K562 treated with DMSO at 1 percent for 24 hours (cell line): ENCODE results near the gene WNK2. TPM values are rescaled to one million over a fixed set of nuclear protein-coding genes. Genes with fewer than 3 reads are reported as not detected.

Experiments used
- total RNA-seq: library from RNA; unstranded; fragments of 300-600 nt; gene quantifications from 2 replicates; pipeline ENCODE4 v1.2.3, GENCODE V29; 2022; ENCODE audit warnings: low read depth; ENCODE audit not compliant: insufficient read depth

Gene WNK2
- total RNA-seq: 1.2 and 3.0 TPM in 2 replicates

GRCh38 chr9:93183663-93184431 is at the start of gene WNK2:
TSS of gene WNK2 (plus strand) at chr9:93184139. CDS start at chr9:93184930, 791 bp downstream.

Other genes starting within 250 kb of the WNK2 start
- gene FGD3, start 236.6 kb upstream of the WNK2 start, total RNA-seq: 0.69 and 0.79 TPM in 2 replicates
- gene SUSD3, start 125.4 kb upstream of the WNK2 start, total RNA-seq: 22.0 and 24.5 TPM in 2 replicates
- 67.6 and 68.0 TPM in 2 replicates for gene CARD19, start 87.9 kb upstream of the WNK2 start, total RNA-seq
- 63.7 and 67.6 TPM in 2 replicates for gene NINJ1, start 49.9 kb upstream of the WNK2 start, total RNA-seq